Measurements from ENCODE around the gene UXT. TPM values are rescaled to one million over a fixed set of nuclear protein-coding genes. Genes with fewer than 3 reads are reported as not detected.

Gene UXT
- polyA plus RNA-seq, 1 donor (not counting 4 experiments of a cell fraction or from before 2014, with no cell fraction given): 87.4 TPM

DNA sequence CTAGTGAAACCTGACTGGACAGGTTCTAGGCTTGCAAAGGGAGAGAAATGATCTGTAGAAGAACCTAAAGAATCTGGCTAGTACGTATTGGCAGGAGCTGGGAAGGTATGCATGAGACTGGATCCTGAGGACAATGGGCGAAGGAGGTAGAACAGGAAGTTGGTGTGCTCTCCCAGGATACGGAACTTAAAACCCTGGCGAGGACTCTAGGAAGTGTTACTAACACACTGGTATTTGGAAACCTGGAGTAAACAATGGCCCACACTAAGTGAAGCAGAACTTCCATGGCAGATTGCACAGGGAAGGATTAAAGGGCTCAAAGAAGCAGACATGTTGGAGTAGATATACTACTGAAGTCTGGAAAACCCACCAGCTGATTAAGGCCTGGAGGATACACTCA lies 48.5 kb downstream of the UXT start:
- Histone ChIP-seq H3K9me3 (ENCODE audit: control insufficient read depth, low read depth, low read length) (no peaks in the 10 kb centered on the region), H3K4me3 (ENCODE audit: control insufficient read depth in 2 of 3, extremely low read depth in 1 of 3, insufficient read depth in 2 of 3, low read depth in 1 of 3, low read length in 3 of 3) (no peak overlapping the region), H3K79me2 (ENCODE audit: control insufficient read depth, insufficient read depth, low read length) (no peaks in the 10 kb centered on the region), H3K4me2 (ENCODE audit: control insufficient read depth, extremely low read depth, insufficient read depth, low read depth, low read length) (no peak overlapping the region), H3K4me1 (ENCODE audit: control insufficient read depth, extremely low read depth, insufficient read depth, low read length) (no peaks in the 10 kb centered on the region), H3K9me1 (ENCODE audit: control insufficient read depth, extremely low read depth, insufficient read depth, low read length) (no peaks in the 10 kb centered on the region), H3K36me3 (ENCODE audit: control insufficient read depth in 2 of 2, extremely low read depth in 1 of 2, insufficient read depth in 2 of 2, low read length in 2 of 2) (no peaks in the 10 kb centered on the region), H4K20me1 (ENCODE audit: control insufficient read depth, extremely low read depth, insufficient read depth, low read length) (no peaks in the 10 kb centered on the region), H3K9ac (ENCODE audit: control insufficient read depth, extremely low read depth, insufficient read depth, low read length) (no peak overlapping the region), H3K27me3 (ENCODE audit: control insufficient read depth, extremely low read depth, insufficient read depth, low read length) (no peaks in the 10 kb centered on the region), H2AFZ (ENCODE audit: control insufficient read depth, low read length) (no peak overlapping the region), H3K27ac (ENCODE audit: control insufficient read depth, insufficient read depth, low read length) (no peak overlapping the region)
- FAIRE-seq (no peak), DNase-seq (ENCODE audit: low read depth, low spot score) (no peak)
- TF ChIP-seq, protein P1, sequence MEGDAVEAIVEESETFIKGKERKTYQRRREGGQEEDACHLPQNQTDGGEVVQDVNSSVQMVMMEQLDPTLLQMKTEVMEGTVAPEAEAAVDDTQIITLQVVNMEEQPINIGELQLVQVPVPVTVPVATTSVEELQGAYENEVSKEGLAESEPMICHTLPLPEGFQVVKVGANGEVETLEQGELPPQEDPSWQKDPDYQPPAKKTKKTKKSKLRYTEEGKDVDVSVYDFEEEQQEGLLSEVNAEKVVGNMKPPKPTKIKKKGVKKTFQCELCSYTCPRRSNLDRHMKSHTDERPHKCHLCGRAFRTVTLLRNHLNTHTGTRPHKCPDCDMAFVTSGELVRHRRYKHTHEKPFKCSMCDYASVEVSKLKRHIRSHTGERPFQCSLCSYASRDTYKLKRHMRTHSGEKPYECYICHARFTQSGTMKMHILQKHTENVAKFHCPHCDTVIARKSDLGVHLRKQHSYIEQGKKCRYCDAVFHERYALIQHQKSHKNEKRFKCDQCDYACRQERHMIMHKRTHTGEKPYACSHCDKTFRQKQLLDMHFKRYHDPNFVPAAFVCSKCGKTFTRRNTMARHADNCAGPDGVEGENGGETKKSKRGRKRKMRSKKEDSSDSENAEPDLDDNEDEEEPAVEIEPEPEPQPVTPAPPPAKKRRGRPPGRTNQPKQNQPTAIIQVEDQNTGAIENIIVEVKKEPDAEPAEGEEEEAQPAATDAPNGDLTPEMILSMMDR (optimal IDR thresholded peaks at IDR 0.05 in 1 of 3, IDR thresholded peaks at IDR 0.05 in 1 of 3, conservative IDR thresholded peaks at IDR 0.05 in 1 of 3; ENCODE audit: extremely low read depth in 1 of 3, insufficient read depth in 2 of 3, low read length in 3 of 3): no peak
- no peak for TF ChIP-seq EZH2 (IDR thresholded peaks at IDR 0.05; ENCODE audit: low read length)
- dilution Hi-C loops (cut with MboI; ENCODE audit: extremely low pct_ligation_motif_present, low sequenced_read_pairs): no loop called here

DNA sequence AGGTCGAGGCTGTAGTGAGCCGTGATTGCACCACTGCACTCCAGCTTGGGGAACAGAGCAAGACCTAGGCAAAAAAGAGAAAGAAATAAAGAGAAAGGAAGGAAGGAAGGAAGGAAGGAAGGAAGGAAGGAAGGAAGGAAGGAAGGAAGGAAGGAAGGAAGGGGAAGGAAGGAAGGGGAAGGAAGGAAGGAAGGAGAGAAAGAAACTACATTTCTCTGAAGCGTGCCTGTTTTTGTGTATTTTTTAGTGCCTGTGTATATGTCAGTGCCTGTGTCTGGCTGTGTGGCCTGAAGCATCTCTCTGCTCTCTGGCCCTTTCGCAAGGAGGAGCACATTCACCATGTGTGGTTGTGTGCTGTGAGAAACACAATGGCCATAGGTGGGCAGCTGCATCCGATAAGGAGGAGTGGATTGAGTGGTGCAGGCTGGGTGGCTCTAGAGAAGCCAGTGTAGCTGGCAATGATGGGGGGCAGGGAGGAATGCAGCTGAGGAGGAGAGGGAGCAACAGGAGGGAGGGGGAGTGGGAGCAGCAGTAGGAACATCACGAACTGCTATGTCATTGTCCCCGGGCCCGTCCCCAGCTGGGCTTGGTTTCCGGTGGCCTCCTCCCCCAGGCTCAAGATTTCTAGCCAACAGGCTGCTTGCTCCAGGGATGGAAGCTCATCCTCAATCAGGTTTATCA lies 50.7 kb downstream of the UXT start:
- Histone ChIP-seq H3K27ac (ENCODE audit: control insufficient read depth, insufficient read depth, low read length) (no peak overlapping the region), H3K9me1 (ENCODE audit: control insufficient read depth, extremely low read depth, insufficient read depth, low read length) (no peaks in the 10 kb centered on the region), H3K4me2 (ENCODE audit: control insufficient read depth, extremely low read depth, insufficient read depth, low read depth, low read length) (no peak overlapping the region), H3K9ac (ENCODE audit: control insufficient read depth, extremely low read depth, insufficient read depth, low read length) (no peak overlapping the region), H3K4me1 (ENCODE audit: control insufficient read depth, extremely low read depth, insufficient read depth, low read length) (no peaks in the 10 kb centered on the region), H3K36me3 (ENCODE audit: control insufficient read depth in 2 of 2, extremely low read depth in 1 of 2, insufficient read depth in 2 of 2, low read length in 2 of 2) (no peaks in the 10 kb centered on the region), H3K4me3 (ENCODE audit: control insufficient read depth in 2 of 3, extremely low read depth in 1 of 3, insufficient read depth in 2 of 3, low read depth in 1 of 3, low read length in 3 of 3) (no peak overlapping the region), H3K79me2 (ENCODE audit: control insufficient read depth, insufficient read depth, low read length) (no peaks in the 10 kb centered on the region), H4K20me1 (ENCODE audit: control insufficient read depth, extremely low read depth, insufficient read depth, low read length) (no peaks in the 10 kb centered on the region), H3K9me3 (ENCODE audit: control insufficient read depth, low read depth, low read length) (no peaks in the 10 kb centered on the region), H3K27me3 (ENCODE audit: control insufficient read depth, extremely low read depth, insufficient read depth, low read length) (no peaks in the 10 kb centered on the region), H2AFZ (ENCODE audit: control insufficient read depth, low read length) (no peak overlapping the region)
- no peak for TF ChIP-seq EZH2 (IDR thresholded peaks at IDR 0.05; ENCODE audit: low read length)
- TF ChIP-seq, protein P1 (optimal IDR thresholded peaks at IDR 0.05 in 1 of 3, IDR thresholded peaks at IDR 0.05 in 1 of 3, conservative IDR thresholded peaks at IDR 0.05 in 1 of 3; ENCODE audit: extremely low read depth in 1 of 3, insufficient read depth in 2 of 3, low read length in 3 of 3): no peak
- FAIRE-seq (no peak), DNase-seq (ENCODE audit: low read depth, low spot score) (no peak)
- dilution Hi-C loops (cut with MboI; ENCODE audit: extremely low pct_ligation_motif_present, low sequenced_read_pairs): no loop called here
